ENCODE results near the gene NANOG. TPM values are rescaled to one million over a fixed set of nuclear protein-coding genes. Genes with fewer than 3 reads are reported as not detected.
"Not testable (repeated sequence)": the region's sequence is repeated elsewhere in the genome, so short reads cannot be mapped to it uniquely, and the experiment has no call there.

NANOG gene
- total RNA-seq, result not detected

- H3K27me3 Mint-ChIP-seq; POLR2A ChIA-PET; H3K9me3 Mint-ChIP-seq; H3K4me3 Mint-ChIP-seq; H3K27ac Mint-ChIP-seq; ATAC-seq; intact Hi-C loops (cut with micrococcal nuclease); DNase-seq; H3K36me3 Mint-ChIP-seq (ENCODE audit: low read depth); H3K4me1 Mint-ChIP-seq (ENCODE audit: low read depth): not testable (repeated sequence)
- CTCF ChIA-PET, result interaction anchor here (1.0 kb wide), 1 partner anchor 18 kb away, joined by 3 read pairs; no protein-coding TSS in a partner anchor
Observed at GRCh38 chr12:7788884-7789528, at the start of gene NANOG. Gene NANOG (plus strand): TSS chr12:7789402. CDS start chr12:7789615, 213 bp downstream.

- Mint-ChIP-seq H3K27me3 (no peaks in the 10 kb centered on the region), H3K27ac (no peak within 1 kb of the TSS), H3K4me1 (ENCODE audit: low read depth) (no peaks in the 10 kb centered on the region), H3K9me3 (no peaks in the 10 kb centered on the region), H3K4me3 (no peak within 1 kb of the TSS), H3K36me3 (ENCODE audit: low read depth) (no peaks in the 10 kb centered on the region)
- TF ChIP-seq CTCF (IDR thresholded peaks at IDR 0.05), result no peak
- POLR2A ChIA-PET, result no interaction called here
- DNase-seq (no peak), ATAC-seq (no peak)
- CTCF ChIA-PET, result no interaction called here
- intact Hi-C loops (cut with micrococcal nuclease), result no loop called here
Observed at GRCh38 chr12:7747246-7747645, 42.0 kb upstream of the NANOG start, which contains the start of gene CLEC4C. Gene CLEC4C (minus strand): TSS chr12:7747375. CDS start chr12:7747348, 27 bp downstream.

GRCh38 chr12:7748852-7749251, 40.4 kb upstream of the NANOG start:
- no peak for TF ChIP-seq CTCF (IDR thresholded peaks at IDR 0.05)
- ChIA-PET POLR2A (no interaction called here), CTCF (no interaction called here)
- no peak for DNase-seq
- H3K4me3 Mint-ChIP-seq, result no peak overlapping the region
- H3K9me3 Mint-ChIP-seq, result no peaks in the 10 kb centered on the region
- no peaks in the 10 kb centered on the region for H3K4me1 Mint-ChIP-seq (ENCODE audit: low read depth)
- intact Hi-C loops (cut with micrococcal nuclease), result no loop called here
- no peak for ATAC-seq
- H3K27me3 Mint-ChIP-seq, result no peaks in the 10 kb centered on the region
- H3K27ac Mint-ChIP-seq, result no peak overlapping the region
- H3K36me3 Mint-ChIP-seq (ENCODE audit: low read depth), result no peaks in the 10 kb centered on the region

- no peaks in the 10 kb centered on the region for H3K9me3 Mint-ChIP-seq
- no peak for DNase-seq
- intact Hi-C loops (cut with micrococcal nuclease), result no loop called here
- TF ChIP-seq CTCF (IDR thresholded peaks at IDR 0.05), result no peak
- H3K4me1 Mint-ChIP-seq (ENCODE audit: low read depth), result no peaks in the 10 kb centered on the region
- ATAC-seq, result no peak
- no peaks in the 10 kb centered on the region for H3K36me3 Mint-ChIP-seq (ENCODE audit: low read depth)
- no peaks in the 10 kb centered on the region for H3K27me3 Mint-ChIP-seq
- ChIA-PET CTCF (no interaction called here), POLR2A (no interaction called here)
- no peak overlapping the region for H3K4me3 Mint-ChIP-seq
- no peak overlapping the region for H3K27ac Mint-ChIP-seq
Observed at GRCh38 chr12:7749442-7749841, 39.8 kb upstream of the NANOG start.

GRCh38 chr12:7750350-7750749, 38.9 kb upstream of the NANOG start:
- Mint-ChIP-seq H3K4me1 (ENCODE audit: low read depth) (no peaks in the 10 kb centered on the region), H3K27ac (no peak overlapping the region), H3K36me3 (ENCODE audit: low read depth) (no peaks in the 10 kb centered on the region), H3K9me3 (no peaks in the 10 kb centered on the region), H3K4me3 (no peak overlapping the region), H3K27me3 (no peaks in the 10 kb centered on the region)
- intact Hi-C loops (cut with micrococcal nuclease), result no loop called here
- CTCF ChIA-PET, result interaction anchor here (1.7 kb wide), 1 partner anchor 56 kb away, joined by 3 read pairs; no protein-coding TSS in a partner anchor
- DNase-seq, result no peak
- POLR2A ChIA-PET, result no interaction called here
- no peak for ATAC-seq
- TF ChIP-seq CTCF (IDR thresholded peaks at IDR 0.05), result no peak
